Measurements from ENCODE around the gene PUM2.
A peak's percentile ranks its signal among the peaks of the same experiment; 100 is the strongest.

Gene PUM2

GRCh38 chr2:20198796-20199632, 151.6 kb downstream of the PUM2 start:
- peak in 3 of 4 experiments; percentile 50 to 60 (median 51) for DNase-seq

Data from suppressor macrophage (primary cell).